RPMI8226 (cell line): ENCODE results near the gene PPP1R14D.

ENCODE experiments used
- DNase-seq: peaks from one replicate; pipeline ENCODE4 v3.0.0-alpha.2; 2015

The PPP1R14D gene

DNA sequence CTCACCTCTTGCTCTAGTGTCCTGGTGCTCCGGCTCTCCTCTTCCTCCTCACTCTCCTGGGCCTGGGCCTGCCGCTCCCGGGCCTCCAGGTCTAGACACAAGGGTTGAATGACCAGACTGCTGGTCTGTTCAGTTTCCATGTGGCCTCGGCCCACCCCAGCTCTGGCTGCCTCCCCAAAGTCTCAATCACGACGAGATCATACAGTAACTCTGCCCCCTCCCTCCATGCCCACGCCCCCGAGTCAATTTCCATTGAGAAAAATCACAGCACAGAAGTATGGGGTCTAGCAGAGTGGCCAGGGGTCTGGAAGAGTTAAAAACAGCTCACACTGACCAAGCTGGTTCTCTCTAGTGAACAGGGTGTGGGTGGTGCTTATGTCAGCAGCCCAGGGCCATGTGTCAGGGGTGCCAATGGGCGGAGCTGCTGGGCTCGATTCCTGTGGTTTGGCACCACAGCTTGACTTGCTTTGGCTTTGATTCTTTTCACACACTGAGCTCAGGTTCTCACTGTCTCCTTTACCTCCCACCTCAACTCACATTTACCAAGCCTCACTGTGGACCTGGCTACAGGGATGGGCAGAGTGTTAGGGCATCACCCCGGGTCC lies 51.9 kb downstream of the PPP1R14D start:
- peak; percentile 87 for DNase-seq

DNA sequence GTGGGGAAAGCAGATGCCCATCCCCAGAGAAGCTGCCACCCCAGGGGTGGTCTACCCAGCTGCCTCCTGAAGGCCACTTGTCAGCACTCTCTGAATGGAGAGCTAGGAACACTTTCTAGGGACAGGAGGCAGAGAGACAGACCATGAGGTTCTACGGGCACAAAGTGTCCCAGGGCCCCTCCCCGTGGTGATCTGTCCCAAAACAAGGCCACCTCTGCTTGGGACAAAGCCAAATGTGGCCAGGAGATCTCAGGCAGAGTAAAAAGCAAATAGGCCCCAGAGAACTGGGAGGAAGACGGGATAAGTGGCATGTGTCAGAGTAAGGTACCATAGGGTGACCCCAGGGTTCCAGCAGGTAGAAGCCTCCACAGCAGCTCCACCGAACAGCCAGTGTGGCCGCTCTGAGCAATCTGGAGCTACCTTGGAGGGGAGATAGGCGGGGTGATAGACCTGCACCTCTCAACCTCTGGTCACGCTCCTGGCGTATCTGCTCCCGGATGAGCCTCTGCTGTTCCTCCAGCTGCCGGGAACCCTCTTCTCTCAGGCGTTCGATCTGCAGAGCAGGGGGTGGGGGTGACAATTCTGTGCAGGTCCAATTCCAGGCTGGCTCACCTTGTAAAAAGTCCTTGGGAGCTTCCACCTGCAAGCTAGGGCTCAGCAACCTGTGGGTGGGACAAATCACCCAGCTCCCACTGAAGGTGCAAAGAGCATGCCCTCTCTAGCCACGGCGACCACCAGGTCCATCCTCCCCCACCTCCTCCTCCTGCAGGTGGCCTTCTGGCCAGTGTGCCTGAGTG lies 52.6 kb downstream of the PPP1R14D start:
- DNase-seq = no peak

DNA sequence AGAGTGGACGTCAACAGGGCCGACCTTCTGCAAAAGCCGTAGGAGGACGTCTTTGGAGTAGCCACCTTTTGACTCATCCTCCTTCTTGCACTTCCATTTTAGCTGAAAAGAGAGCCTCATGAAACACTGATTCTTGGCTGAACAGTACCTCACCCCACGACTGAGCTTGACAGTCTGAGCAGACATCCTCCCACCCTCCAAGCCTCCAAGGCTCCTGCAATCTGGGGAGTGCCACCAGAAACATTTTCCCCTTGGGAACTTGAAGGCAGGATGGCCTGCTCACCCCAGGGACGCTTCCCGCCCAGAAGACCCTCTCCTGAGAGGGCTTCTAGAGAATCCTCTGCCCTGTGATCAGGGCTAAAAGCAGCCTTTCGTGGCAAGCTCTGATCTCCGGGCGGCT lies 53.5 kb downstream of the PPP1R14D start:
- DNase-seq = no peak

GRCh38 chr15:40773902-40774301 lies 54.6 kb downstream of the PPP1R14D start:
- DNase-seq = no peak

GRCh38 chr15:40773496-40773895 lies 55.0 kb downstream of the PPP1R14D start:
- DNase-seq = no peak

DNA sequence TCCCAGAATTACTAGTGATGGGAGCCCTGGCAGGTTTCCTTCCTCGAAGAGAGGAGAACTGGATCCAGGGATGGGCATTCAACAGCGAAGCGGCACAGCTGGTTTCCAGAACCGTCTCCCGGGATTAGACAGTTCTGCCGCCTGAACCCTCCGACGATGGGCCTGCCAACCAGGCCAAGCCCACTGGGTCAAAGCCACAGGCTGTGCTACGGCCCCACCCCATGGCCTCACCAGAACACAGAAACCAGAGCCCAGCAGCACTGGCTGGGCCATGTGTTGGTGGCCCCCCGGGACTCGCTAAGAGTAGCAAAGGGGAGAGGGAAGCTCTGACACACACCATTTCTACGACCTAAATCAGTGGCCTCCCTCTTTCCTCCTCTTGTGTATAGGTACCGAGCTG lies 56.5 kb downstream of the PPP1R14D start:
- no peak for DNase-seq

DNA sequence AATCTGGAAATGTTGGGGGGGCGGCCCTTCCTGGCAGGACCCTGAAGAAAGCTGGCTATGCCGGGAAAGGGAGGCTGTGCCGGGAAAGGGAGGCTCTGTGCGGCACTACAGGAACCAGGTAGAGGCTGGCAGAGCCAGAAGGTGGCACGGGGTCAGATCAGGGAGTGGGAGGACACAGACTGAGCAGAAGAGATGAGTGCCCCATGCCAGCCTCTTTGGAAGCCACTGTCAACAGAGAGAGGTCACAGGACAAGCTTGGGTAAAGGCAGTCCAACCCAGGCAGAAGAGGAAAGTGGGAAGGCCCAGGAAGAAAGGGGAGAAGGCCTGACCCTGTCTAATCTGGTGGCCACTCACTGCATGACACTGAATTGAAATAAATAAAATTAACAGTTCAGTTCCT lies 57.3 kb downstream of the PPP1R14D start:
- no peak for DNase-seq

DNA sequence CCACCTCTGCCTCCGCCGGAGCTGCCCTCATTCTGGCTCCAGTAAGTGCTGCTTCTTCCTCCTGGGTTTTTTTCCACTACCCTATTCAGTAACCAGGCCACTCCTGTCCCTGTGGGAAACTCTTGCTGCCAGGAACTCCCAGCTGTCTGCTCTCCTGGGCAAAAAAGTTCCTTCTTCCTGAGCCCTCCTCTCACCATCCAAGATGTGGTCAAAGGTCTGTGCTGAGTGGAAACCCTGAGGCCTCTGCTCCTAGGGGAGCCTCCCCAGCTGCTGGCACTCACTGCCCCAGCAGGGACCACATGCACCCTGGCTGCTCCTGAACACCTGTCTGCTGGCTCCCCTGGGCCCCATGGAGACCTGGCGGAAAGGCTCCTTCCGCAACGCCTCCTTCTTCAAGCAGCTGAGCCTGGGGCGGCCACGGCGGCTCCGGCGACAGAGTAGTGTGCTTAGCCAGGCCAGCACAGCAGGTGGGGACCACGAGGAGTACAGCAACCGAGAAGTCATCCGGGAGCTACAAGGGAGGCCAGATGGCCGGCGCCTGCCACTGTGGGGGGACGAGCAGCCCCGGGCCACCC lies 58.3 kb downstream of the PPP1R14D start:
- no peak for DNase-seq

- no peak for DNase-seq
Measured at GRCh38 chr15:40769274-40770146, 59.0 kb downstream of the PPP1R14D start, which contains the start of gene C15orf62. TSS of gene C15orf62 (plus strand) at chr15:40769980. CDS start at chr15:40770496, 516 bp downstream.

- no peak for DNase-seq
Measured at GRCh38 chr15:40768521-40769273, 59.8 kb downstream of the PPP1R14D start.

DNA sequence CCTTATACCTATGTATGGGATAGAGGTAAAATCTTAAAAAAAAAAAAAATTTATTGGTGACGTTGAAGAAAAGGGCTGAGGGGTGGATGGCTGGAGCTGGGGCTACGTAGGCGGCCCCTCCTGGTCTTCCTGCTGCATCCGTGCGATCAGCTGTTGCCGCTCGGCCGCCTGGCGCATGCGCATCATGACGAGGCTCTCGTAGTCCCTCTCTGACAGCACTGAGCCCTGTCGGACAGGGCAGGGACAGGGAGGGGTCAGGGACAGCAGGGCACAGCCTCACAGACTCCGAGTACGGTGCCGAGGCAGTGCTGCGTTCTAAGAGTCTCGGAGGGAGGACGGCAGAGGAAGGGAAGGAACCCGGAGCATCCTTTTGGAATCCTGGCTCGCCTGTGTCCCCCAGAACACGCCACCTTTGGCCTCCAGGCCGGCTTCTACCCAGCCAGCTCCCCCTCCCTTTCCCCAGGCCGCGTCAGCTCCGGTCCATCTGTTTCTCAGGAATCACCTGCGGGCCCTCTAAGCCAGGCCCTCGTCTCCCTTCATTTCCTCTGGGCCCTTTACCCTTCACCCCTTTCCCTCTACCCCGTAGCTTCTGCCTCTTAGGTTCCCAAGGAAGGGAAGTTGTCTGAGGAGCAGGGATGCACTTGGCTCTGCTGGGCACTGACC lies 60.5 kb downstream of the PPP1R14D start:
- DNase-seq = no peak

DNA sequence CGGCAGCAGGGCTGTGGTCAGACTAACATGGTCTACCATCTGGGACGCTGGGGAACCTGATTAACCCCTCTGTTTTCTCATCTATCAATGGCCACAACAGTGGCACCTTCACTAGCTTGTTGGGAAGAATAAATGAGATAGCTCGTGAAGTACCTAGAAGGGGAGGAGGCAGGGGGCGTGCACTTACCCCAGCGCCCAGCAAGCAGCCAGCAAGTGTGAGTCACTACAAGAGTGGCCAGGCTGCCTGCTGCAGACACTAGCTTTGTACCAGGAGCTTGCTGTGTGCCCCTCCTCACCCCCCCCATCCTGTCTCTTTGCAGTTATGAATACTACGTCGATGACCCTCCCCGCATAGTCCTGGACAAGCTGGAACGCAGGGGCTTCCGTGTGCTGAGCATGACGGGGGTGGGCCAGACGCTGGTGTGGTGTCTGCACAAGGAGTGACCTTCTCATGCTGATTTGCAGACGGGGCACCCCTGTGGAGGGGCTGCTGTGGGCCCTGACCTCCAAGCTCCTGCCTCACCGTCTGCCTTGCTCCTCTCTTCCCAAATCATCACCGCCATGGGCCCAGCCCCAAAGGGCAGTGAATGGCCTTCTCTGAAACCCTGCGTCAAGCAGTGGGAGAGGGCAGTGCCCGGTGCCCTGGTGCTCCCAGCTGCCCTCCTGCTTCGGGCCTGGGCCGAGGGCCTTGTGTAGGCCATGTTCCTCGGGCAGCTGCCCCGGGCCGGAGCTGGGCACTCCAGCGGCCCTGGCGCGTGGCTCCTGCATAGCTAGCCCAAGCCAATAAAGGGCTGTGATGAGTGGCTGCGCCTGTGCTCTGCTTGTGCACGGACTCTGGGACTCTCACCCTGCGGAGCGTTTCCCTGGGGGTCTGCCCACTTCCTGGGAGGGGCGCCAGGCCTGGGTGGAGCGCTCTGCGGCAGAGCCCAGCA lies 61.3 kb downstream of the PPP1R14D start:
- no peak for DNase-seq

- no peak for DNase-seq
Measured at GRCh38 chr15:40766194-40766815, 62.2 kb downstream of the PPP1R14D start.
